Measurements from ENCODE around the gene ZNF79.

DNA sequence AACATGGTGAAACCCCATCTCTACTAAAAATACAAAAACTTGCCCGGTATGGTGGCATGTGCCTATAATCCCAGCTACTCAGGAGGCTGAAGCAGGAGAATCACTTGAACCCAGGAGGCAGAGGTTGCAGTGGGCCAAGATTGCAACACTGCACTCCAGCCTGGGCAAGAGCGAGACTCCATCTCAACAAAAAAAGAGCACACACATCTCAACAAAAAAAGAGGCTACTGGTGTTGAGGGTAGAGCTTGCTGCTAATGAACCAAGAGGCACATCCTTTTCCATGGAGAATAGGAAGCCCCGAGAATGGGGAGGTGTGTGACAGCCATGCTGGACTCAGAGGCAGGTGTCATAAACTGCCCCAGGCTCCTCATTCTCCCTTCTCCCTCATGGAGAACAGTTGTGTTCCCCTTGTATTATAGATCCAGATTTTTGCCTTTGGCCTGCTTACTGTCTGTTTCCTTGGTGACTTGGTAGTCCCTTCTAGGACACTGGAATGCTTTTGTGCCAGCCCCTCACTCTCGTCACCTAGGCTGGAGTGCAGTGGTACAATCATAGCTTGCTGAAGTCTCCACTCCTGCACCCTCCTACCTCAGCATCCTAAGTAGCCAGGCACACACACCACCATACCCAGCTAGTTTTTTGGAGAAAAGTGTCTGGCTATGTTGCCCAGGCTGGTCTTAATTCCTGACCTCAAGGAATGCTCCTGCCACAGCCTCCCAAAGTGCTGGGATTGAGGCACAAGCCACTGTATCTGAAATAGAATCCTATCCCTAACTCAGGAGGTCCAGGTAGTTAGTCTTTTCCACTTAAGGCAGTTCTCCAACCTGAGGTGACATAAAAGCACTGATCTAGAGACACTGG, 21.9 kb downstream of the ZNF79 start:
- TF ChIP-seq SUZ12 (IDR thresholded peaks at IDR 0.05) (no peak), NFRKB (IDR thresholded peaks at IDR 0.05) (no peak), FOXA1 (IDR thresholded peaks at IDR 0.05) (no peak), PKNOX1 (IDR thresholded peaks at IDR 0.05) (no peak), ARNT (IDR thresholded peaks at IDR 0.05) (no peak), BHLHE40 (IDR thresholded peaks at IDR 0.05; ENCODE audit: borderline replicate concordance) (no peak), ELF4 (IDR thresholded peaks at IDR 0.05) (no peak), CTBP1 (IDR thresholded peaks at IDR 0.05; ENCODE audit: borderline replicate concordance) (no peak), SP1 (IDR thresholded peaks at IDR 0.05) (no peak), LEF1 (IDR thresholded peaks at IDR 0.05; ENCODE audit: borderline replicate concordance) (no peak)

All from HEK293T (cell line).